ENCODE measurements around the gene RASA3. TPM values are rescaled to one million over a fixed set of nuclear protein-coding genes. Genes with fewer than 3 reads are reported as not detected.

RASA3 gene
- total and polyA plus RNA-seq, 9 of the 15 experiments (the other 6 are each of a cell fraction or from before 2014, with no cell fraction given): 0.72 to 25.3 (median 14.4) TPM

- no peak for TF ChIP-seq SMAD2 (IDR thresholded peaks at IDR 0.05; ENCODE audit: low read depth, low read length)
- TF ChIP-seq ZBTB1 (CRISPR knock-in tag; IDR thresholded peaks at IDR 0.05; ENCODE audit: borderline replicate concordance, low read depth): no peak
- TF ChIP-seq HCFC1 (IDR thresholded peaks at IDR 0.05; ENCODE audit: low read depth, low read length): no peak
- no peak for TF ChIP-seq RFX7 (CRISPR knock-in tag; IDR thresholded peaks at IDR 0.05)
- Histone ChIP-seq H3K9me1 (ENCODE audit: control insufficient read depth, insufficient read depth, low read length) (no peaks in the 10 kb centered on the region), H3K27ac (ENCODE audit: extremely low read depth, low read depth, low read length) (no peak overlapping the region), H4K20me1 (replicated peaks; ENCODE audit: control insufficient read depth, insufficient read depth, low read length) (no peaks in the 10 kb centered on the region), H3K9ac (ENCODE audit: insufficient read depth in 1 of 2, low read depth in 2 of 2, low read length in 2 of 2) (no peak overlapping the region), H3K27me3 (ENCODE audit: control insufficient read depth in 2 of 2, insufficient read depth in 2 of 2, low read length in 2 of 2) (no peaks in the 10 kb centered on the region), H3K4me3 (no peak overlapping the region), H2AFZ (ENCODE audit: low read depth, low read length) (no peak overlapping the region), H3K9me3 (replicated peaks; ENCODE audit: control insufficient read depth, insufficient read depth, low read depth, low read length) (no peaks in the 10 kb centered on the region; the same call in 1 of the 2 replicates), H3K79me2 (ENCODE audit: control insufficient read depth, insufficient read depth, low read length) (peaks cover 23% of the 10 kb centered on the region), H3K4me1 (replicated peaks in 1 of 2; ENCODE audit: control insufficient read depth in 2 of 2, insufficient read depth in 2 of 2, low read length in 2 of 2) (peaks cover 0 to 6% of the 10 kb centered on the region in 2 experiments; a peak in 2 of 5 replicates), H3K4me2 (ENCODE audit: insufficient read depth, low read length) (no peak overlapping the region), H3K36me3 (ENCODE audit: control insufficient read depth, insufficient read depth, low read length) (no peaks in the 10 kb centered on the region)
- ChIA-PET POLR2A (no interaction called here), CTCF (ENCODE audit: low intra/inter-chr PET ratio) (no interaction called here)
- intact Hi-C loops (cut with micrococcal nuclease) (no loop called here), in situ Hi-C loops (cut with MboI) (no loop called here)
- ATAC-seq: no peak
- WGBS (ENCODE audit: insufficient coverage, low coverage, missing lambda C conversion rate): 92% methylated on average over 10 of the region's 23 CpGs
- no peak for DNase-seq (ENCODE audit: extremely low read depth in 1 of 4, low spot score in 3 of 4)
- BruUV-seq (replicated peaks): no TSS peak
- no peak for FAIRE-seq
Measured at GRCh38 chr13:114082849-114083645, 49.4 kb downstream of the RASA3 start.

Data from K562 (cell line).